WERI-Rb-1 (cell line): ENCODE measurements around the gene NPBWR2.
"Not testable (repeated sequence)": the region's sequence is repeated elsewhere in the genome, so short reads cannot be mapped to it uniquely, and the experiment has no call there.

Source experiments
- DNase-seq: peaks from one replicate; pipeline ENCODE4 v3.0.0-alpha.2; 2020
- H3K27ac ChIP-seq: fragments of 250-450 bp; sonication (Bioruptor Pico); 2 replicates; pipeline ENCODE4 v1.5.1; 2020; ENCODE audit warnings: mild to moderate bottlenecking, moderate library complexity
- H3K27me3 ChIP-seq: fragments of 250-450 bp; sonication (Bioruptor Pico); 2 replicates; pipeline ENCODE4 v1.5.1; 2021; ENCODE audit warnings: mild to moderate bottlenecking, low read depth, moderate library complexity; ENCODE audit not compliant: insufficient read depth, severe bottlenecking
- H3K36me3 ChIP-seq: fragments of 250-450 bp; sonication (Bioruptor Pico); 2 replicates; pipeline ENCODE4 v1.5.1; 2020; ENCODE audit warnings: mild to moderate bottlenecking, moderate library complexity
- H3K4me3 ChIP-seq: 2 replicates; pipeline ENCODE4 v1.5.1; 2011; ENCODE audit warnings: low read depth, mild to moderate bottlenecking, control low read depth, low read length
- H3K9me3 ChIP-seq: fragments of 250-450 bp; sonication (Bioruptor Pico); 2 replicates; pipeline ENCODE4 v1.5.1; 2021; ENCODE audit warnings: mild to moderate bottlenecking, moderate library complexity; ENCODE audit not compliant: severe bottlenecking
- CTCF ChIP-seq: IDR thresholded peaks from 2 replicates; pipeline ENCODE4 v1.5.1; 2011; ENCODE audit warnings: low read depth, mild to moderate bottlenecking, control low read depth, inconsistent platforms, low read length

The NPBWR2 gene

GRCh38 chr20:64121586-64121985 is 14.2 kb upstream of the NPBWR2 start:
- Histone ChIP-seq H3K4me3 (no peak overlapping the region), H3K27ac (no peak overlapping the region), H3K27me3 (no peaks in the 10 kb centered on the region), H3K9me3 (no peaks in the 10 kb centered on the region), H3K36me3 (no peaks in the 10 kb centered on the region)
- no peak for TF ChIP-seq CTCF
- DNase-seq: no peak

DNA sequence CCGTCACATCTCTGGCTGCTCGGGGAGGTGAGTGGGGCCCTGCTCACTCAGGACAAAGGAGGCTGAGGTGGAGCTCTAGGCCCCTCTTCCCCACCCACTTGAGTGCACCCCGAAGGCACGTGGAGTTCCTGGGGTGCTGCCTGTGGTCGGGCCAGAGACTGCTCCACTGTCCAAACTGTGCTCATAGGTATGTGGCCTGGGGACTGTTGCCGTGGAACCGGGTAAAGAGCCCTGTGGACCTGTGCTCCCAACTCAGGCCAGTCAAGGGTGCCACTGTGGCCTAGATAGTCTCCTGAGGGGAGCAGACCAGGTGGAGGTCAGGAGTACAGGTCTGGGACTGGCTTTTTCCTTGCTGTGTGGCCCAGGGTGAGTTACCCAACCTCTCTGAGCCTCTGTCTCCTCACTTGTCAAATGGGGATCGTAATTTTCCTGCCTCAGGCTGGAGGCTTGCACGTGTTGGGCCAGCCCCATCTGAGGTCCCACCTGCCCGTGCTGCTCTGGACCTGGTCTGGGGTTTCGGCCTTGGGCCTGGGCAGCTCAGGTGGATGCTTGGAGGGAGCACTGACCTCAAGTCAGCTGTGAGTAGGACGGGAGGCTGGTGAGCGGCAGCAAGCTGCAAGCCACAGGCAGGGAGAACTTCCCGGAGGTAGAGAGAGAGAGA is 12.4 kb upstream of the NPBWR2 start:
- no peak overlapping the region for H3K27ac ChIP-seq
- H3K27me3 ChIP-seq: no peaks in the 10 kb centered on the region
- no peaks in the 10 kb centered on the region for H3K9me3 ChIP-seq
- DNase-seq: no peak
- no peak overlapping the region for H3K4me3 ChIP-seq
- no peak for TF ChIP-seq CTCF
- no peaks in the 10 kb centered on the region for H3K36me3 ChIP-seq

DNA sequence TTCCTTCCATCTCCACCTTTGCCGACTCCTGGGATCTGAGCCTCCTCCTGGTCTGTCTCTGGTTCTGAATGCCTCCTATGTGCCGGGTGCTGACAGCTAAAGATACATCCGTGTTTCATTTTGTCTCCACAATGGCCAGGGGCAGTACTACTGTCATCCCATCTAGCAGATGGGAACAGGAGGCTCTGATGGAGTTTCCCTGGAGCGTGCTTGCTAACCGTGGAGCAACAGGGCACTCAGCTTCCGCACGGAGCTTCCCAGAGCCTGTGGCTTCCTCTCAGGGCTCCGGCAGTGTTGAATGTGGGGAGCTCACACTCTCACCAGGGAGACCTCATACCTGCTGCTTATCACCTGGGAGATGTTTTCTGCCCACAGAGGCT is 11.9 kb upstream of the NPBWR2 start:
- Histone ChIP-seq H3K27me3 (no peaks in the 10 kb centered on the region), H3K27ac (no peak overlapping the region), H3K4me3 (no peak overlapping the region), H3K36me3 (no peaks in the 10 kb centered on the region), H3K9me3 (no peaks in the 10 kb centered on the region)
- no peak for DNase-seq
- TF ChIP-seq CTCF: no peak

- H3K27me3 ChIP-seq, DNase-seq, H3K4me3 ChIP-seq, H3K36me3 ChIP-seq, H3K9me3 ChIP-seq, H3K27ac ChIP-seq: not testable (repeated sequence)
Observed at GRCh38 chr20:64117432-64117777, 10.0 kb upstream of the NPBWR2 start.

DNA sequence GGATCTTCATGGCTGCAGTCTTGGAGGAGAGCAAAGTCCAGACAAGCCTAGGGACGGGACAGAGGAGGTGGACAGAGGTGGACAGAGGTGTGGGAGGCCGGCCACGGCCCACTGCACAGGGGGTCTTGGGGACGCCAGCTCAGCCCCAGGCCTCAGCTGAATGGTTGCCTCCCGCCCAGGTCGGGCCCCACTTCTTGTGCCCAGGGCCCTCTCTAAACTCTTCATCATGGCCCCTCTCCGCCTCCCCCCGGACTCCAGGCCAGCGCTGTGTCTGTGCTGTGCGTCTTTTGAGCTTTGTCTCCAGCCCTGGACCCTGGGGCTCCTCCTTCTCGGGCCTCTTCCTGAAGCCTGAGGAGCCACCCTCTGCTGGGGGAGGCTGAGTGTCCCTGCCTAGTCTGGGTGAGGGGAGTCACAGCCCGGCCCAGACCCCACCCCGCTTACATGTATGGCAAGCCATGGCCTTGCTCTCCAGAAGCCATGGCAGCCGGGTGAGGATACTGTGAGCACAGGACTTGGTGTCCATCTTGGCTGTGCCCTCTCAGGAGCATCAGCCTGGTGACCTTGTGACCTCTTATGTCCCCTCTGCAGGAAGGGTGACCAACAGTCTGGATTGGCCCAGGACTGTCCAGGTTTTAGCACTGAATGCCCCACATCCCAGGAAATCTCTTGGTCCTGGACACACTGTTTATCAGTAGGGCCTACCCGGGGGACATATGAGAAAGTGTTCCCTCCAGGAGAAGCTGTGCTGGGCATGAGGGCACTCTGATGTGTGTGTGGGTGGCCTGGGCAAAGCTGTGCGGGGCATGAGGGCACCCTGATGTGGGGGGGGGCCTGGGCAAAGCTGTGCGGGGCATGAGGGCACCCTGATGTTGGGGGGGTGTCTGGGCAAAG is 9.4 kb upstream of the NPBWR2 start:
- DNase-seq: no peak

More for the DNA sequence above, 9.4 kb upstream of the NPBWR2 start:
- Histone ChIP-seq H3K27ac (no peak overlapping the region), H3K9me3 (no peaks in the 10 kb centered on the region), H3K36me3 (no peaks in the 10 kb centered on the region), H3K4me3 (no peak overlapping the region), H3K27me3 (no peaks in the 10 kb centered on the region)
- TF ChIP-seq CTCF: no peak
